ENCODE measurements around the gene UCHL5.
"Not testable (repeated sequence)": the region's sequence is repeated elsewhere in the genome, so short reads cannot be mapped to it uniquely, and the experiment has no call there.

Gene UCHL5

GRCh38 chr1:193062698-193063463, 3.7 kb upstream of the UCHL5 start:
- peak; percentile 48 for DNase-seq (ENCODE audit: low read depth)

- DNase-seq (ENCODE audit: low read depth), result no peak
Measured at GRCh38 chr1:193060938-193061337, 1.8 kb upstream of the UCHL5 start.

- DNase-seq (ENCODE audit: low read depth), result no peak
Measured at GRCh38 chr1:193060406-193060805, 1.2 kb upstream of the UCHL5 start.

GRCh38 chr1:193060115-193060403, 899 bp upstream of the UCHL5 start:
- DNase-seq (ENCODE audit: low read depth), result no peak

GRCh38 chr1:193058529-193059281, 455 bp downstream of the UCHL5 start:
- DNase-seq (ENCODE audit: low read depth), result peak; percentile 48

- no peak for DNase-seq (ENCODE audit: low read depth)
Measured at GRCh38 chr1:193054169-193054675, 4.9 kb downstream of the UCHL5 start.

GRCh38 chr1:193048913-193049312, 10.2 kb downstream of the UCHL5 start:
- DNase-seq (ENCODE audit: low read depth), result not testable (repeated sequence)

- no peak for DNase-seq (ENCODE audit: low read depth)
Measured at GRCh38 chr1:193042766-193043691, 16.1 kb downstream of the UCHL5 start.

- DNase-seq (ENCODE audit: low read depth), result no peak
Measured at GRCh38 chr1:193040011-193040410, 19.1 kb downstream of the UCHL5 start.

- no peak for DNase-seq (ENCODE audit: low read depth)
Measured at GRCh38 chr1:193036337-193037047, 22.7 kb downstream of the UCHL5 start.

- no peak for DNase-seq (ENCODE audit: low read depth)
Measured at GRCh38 chr1:193033610-193034009, 25.6 kb downstream of the UCHL5 start.

- not testable (repeated sequence) for DNase-seq (ENCODE audit: low read depth)
Measured at GRCh38 chr1:193032643-193033427, 26.3 kb downstream of the UCHL5 start.

- peak; percentile 47 for DNase-seq (ENCODE audit: low read depth)
Measured at GRCh38 chr1:193031431-193031830, 27.7 kb downstream of the UCHL5 start.

- DNase-seq (ENCODE audit: low read depth), result no peak
Measured at GRCh38 chr1:193030280-193030679, 28.9 kb downstream of the UCHL5 start.

- no peak for DNase-seq (ENCODE audit: low read depth)
Measured at GRCh38 chr1:193025218-193025617, 33.9 kb downstream of the UCHL5 start.

- peak; percentile 75 for DNase-seq (ENCODE audit: low read depth)
Measured at GRCh38 chr1:193019442-193020026, 39.6 kb downstream of the UCHL5 start.

GRCh38 chr1:193016788-193017187, 42.4 kb downstream of the UCHL5 start:
- DNase-seq (ENCODE audit: low read depth), result no peak

- DNase-seq (ENCODE audit: low read depth), result no peak
Measured at GRCh38 chr1:193014400-193014799, 44.8 kb downstream of the UCHL5 start.

GRCh38 chr1:193013707-193014106, 45.5 kb downstream of the UCHL5 start:
- DNase-seq (ENCODE audit: low read depth), result no peak

- peak; percentile 87 for DNase-seq (ENCODE audit: low read depth)
Measured at GRCh38 chr1:193013005-193013404, 46.2 kb downstream of the UCHL5 start.

All from amniotic epithelial cell (primary cell).